ENCODE measurements around the gene ELMO1. TPM values are rescaled to one million over a fixed set of nuclear protein-coding genes. Genes with fewer than 3 reads are reported as not detected.

Gene ELMO1
- total and polyA plus RNA-seq, 2 donors from 2014 or later: 6.0 to 35.4 TPM

DNA sequence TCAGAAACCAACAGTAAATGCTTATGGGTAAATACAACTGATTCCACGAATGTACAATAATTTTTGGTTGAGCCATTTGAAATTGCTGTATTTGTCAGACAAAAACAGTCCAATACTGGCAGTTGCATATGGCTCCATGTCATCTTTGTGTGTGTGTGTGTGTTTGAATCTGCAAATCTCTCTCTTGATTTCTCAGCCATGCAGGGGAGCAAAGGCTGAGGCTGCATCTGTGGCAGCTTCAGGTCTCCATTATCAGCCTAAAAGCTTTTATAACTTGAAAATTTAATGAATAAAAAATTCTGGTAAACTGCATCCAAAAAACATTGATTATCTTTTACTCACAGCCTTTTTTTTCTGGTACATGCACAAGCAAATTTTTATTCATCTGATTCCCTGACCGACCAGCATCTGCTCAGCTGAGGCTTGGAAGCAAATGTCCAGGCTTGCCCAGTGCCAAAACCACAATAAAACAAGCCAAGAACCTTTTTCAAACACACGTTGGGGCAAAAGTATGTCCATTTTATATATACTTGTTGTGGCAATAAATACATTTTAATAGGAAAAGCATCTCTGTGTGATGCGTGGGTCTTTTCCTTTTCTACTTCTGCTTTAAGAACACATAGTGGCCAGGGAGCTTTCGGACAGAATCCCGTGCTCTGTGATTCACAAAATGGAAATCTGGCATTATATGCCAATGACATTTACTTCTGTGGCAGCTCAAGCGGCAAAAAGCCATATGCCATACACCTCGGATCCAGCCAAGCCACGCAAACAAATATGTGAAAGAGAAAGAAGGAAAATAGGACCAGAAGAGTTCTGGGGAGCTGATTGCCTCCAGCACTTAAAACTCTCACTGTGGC, 448.8 kb downstream of the ELMO1 start:
- no peak overlapping the region for H3K27ac ChIP-seq (ENCODE audit: low read depth in 2 of 2, low read length in 2 of 2)
- intact Hi-C loops (cut with DNase I): no loop called here
- no peaks in the 10 kb centered on the region for H3K9me3 ChIP-seq (ENCODE audit: control insufficient read depth in 2 of 3, insufficient read depth in 1 of 3, low read length in 3 of 3)
- no peak for TF ChIP-seq CTCF (IDR thresholded peaks at IDR 0.05; ENCODE audit: borderline replicate concordance, extremely low read depth, insufficient read depth)
- no peak overlapping the region for H3K4me3 ChIP-seq (ENCODE audit: low read length in 3 of 3)
- no peak for FAIRE-seq
- no peaks in the 10 kb centered on the region for H3K36me3 ChIP-seq (ENCODE audit: control insufficient read depth in 2 of 3, insufficient read depth in 3 of 3, low read length in 3 of 3)
- no peaks in the 10 kb centered on the region for H3K27me3 ChIP-seq (ENCODE audit: control insufficient read depth, insufficient read depth, low read length)
- H3K9ac ChIP-seq (ENCODE audit: low read length in 3 of 3): no peak overlapping the region
- no peak for DNase-seq
- H3K4me1 ChIP-seq (ENCODE audit: control insufficient read depth in 2 of 3, insufficient read depth in 2 of 3, low read depth in 1 of 3, low read length in 3 of 3): no peaks in the 10 kb centered on the region

GRCh38 chr7:36995776-36996175, 452.9 kb downstream of the ELMO1 start:
- Histone ChIP-seq H3K9ac (ENCODE audit: low read length in 3 of 3) (no peak overlapping the region), H3K4me1 (ENCODE audit: control insufficient read depth in 2 of 3, insufficient read depth in 2 of 3, low read depth in 1 of 3, low read length in 3 of 3) (no peaks in the 10 kb centered on the region), H3K9me3 (ENCODE audit: control insufficient read depth in 2 of 3, insufficient read depth in 1 of 3, low read length in 3 of 3) (no peaks in the 10 kb centered on the region), H3K36me3 (ENCODE audit: control insufficient read depth in 2 of 3, insufficient read depth in 3 of 3, low read length in 3 of 3) (no peaks in the 10 kb centered on the region), H3K27ac (ENCODE audit: low read depth in 2 of 2, low read length in 2 of 2) (no peak overlapping the region), H3K27me3 (ENCODE audit: control insufficient read depth, insufficient read depth, low read length) (no peaks in the 10 kb centered on the region), H3K4me3 (ENCODE audit: low read length in 3 of 3) (no peak overlapping the region)
- no peak for DNase-seq
- no peak for FAIRE-seq
- intact Hi-C loops (cut with DNase I): no loop called here
- TF ChIP-seq CTCF (IDR thresholded peaks at IDR 0.05; ENCODE audit: borderline replicate concordance, extremely low read depth, insufficient read depth): no peak

DNA sequence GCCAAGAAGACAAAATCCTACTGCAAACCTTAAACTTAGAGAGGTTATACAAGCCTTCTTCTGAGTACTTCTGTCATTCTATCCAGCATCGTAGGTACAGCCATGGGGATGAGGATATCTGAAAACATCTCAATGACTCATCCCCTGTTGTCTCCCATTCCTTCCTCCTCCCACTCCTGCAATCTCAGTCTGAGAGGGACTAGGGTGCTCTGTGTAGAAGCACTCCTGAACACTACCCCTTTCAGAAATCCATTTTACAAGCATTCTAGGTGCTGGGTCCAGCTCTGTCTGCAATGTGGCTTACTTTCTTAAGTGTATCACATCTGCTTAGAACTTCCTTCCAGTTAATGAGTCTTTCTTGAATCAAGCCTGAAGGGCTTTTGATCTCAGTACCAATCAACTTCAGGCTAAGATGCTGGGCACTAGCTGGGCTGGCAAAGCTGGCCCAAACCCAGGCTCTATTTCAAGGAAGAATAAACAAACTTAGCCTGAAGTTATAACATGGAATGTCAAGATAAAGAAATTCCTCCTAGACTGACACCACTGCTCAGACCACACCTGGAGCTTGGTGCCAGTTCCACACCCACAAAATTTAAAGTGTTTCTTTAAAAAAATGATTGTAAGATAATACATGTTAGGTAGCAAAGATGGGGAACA, 454.1 kb downstream of the ELMO1 start:
- Histone ChIP-seq H3K4me3 (ENCODE audit: low read length in 3 of 3) (no peak overlapping the region), H3K36me3 (ENCODE audit: control insufficient read depth in 2 of 3, insufficient read depth in 3 of 3, low read length in 3 of 3) (no peaks in the 10 kb centered on the region), H3K9me3 (ENCODE audit: control insufficient read depth in 2 of 3, insufficient read depth in 1 of 3, low read length in 3 of 3) (no peaks in the 10 kb centered on the region), H3K27ac (ENCODE audit: low read depth in 2 of 2, low read length in 2 of 2) (no peak overlapping the region), H3K4me1 (ENCODE audit: control insufficient read depth in 2 of 3, insufficient read depth in 2 of 3, low read depth in 1 of 3, low read length in 3 of 3) (no peaks in the 10 kb centered on the region), H3K27me3 (ENCODE audit: control insufficient read depth, insufficient read depth, low read length) (no peaks in the 10 kb centered on the region), H3K9ac (ENCODE audit: low read length in 3 of 3) (no peak overlapping the region)
- DNase-seq: no peak
- no peak for FAIRE-seq
- no peak for TF ChIP-seq CTCF (IDR thresholded peaks at IDR 0.05; ENCODE audit: borderline replicate concordance, extremely low read depth, insufficient read depth)
- intact Hi-C loops (cut with DNase I): no loop called here

Measured in kidney (tissue), 14 donors.